ENCODE measurements around the gene UGGT2.

DNA sequence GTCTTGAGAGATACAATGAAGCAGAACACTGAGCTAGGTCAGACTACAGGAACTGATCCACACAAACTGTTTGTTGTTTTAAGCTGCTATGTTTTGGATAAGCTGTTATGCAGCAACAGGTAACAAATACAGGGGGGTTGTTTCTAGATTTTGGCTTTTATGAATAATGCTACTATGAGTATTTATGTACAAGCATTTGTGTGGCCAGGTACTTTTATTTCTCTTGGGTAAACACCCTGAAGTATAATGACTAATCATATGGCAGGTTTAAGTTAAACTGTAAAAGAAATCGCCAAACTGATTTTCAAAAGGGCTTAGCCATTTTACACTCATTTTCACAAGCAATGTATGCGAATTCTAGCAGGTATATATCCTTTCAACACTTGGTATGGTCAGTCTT is 210.3 kb downstream of the UGGT2 start:
- TF ChIP-seq, protein P1, sequence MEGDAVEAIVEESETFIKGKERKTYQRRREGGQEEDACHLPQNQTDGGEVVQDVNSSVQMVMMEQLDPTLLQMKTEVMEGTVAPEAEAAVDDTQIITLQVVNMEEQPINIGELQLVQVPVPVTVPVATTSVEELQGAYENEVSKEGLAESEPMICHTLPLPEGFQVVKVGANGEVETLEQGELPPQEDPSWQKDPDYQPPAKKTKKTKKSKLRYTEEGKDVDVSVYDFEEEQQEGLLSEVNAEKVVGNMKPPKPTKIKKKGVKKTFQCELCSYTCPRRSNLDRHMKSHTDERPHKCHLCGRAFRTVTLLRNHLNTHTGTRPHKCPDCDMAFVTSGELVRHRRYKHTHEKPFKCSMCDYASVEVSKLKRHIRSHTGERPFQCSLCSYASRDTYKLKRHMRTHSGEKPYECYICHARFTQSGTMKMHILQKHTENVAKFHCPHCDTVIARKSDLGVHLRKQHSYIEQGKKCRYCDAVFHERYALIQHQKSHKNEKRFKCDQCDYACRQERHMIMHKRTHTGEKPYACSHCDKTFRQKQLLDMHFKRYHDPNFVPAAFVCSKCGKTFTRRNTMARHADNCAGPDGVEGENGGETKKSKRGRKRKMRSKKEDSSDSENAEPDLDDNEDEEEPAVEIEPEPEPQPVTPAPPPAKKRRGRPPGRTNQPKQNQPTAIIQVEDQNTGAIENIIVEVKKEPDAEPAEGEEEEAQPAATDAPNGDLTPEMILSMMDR (IDR thresholded peaks at IDR 0.05) = no peak
- TF ChIP-seq EZH2 (IDR thresholded peaks at IDR 0.05; ENCODE audit: borderline replicate concordance, insufficient read depth, low read depth, low read length, poor library complexity, severe bottlenecking) = no peak
